Measurements from ENCODE around the gene NODAL.

The NODAL gene

GRCh38 chr10:70442332-70442988 lies 979 bp upstream of the NODAL start:
- Histone ChIP-seq H2AK5ac (ENCODE audit: low read depth, low read length) (no peak overlapping the region), H2AFZ (ENCODE audit: low read length) (no peak overlapping the region), H3K79me1 (ENCODE audit: low read depth, low read length) (no peaks in the 10 kb centered on the region), H3K4me3 (ENCODE audit: low read length in 2 of 2) (no peak overlapping the region), H3K4ac (ENCODE audit: low read length) (no peak overlapping the region), H3K9me3 (replicated peaks in 1 of 2; ENCODE audit: control insufficient read depth in 2 of 2, insufficient read depth in 1 of 2, low read depth in 1 of 2, low read length in 2 of 2) (peaks cover 0 to 4% of the 10 kb centered on the region in 2 donors), H3K9ac (ENCODE audit: low read depth, low read length, poor library complexity) (no peak overlapping the region), H3K27me3 (ENCODE audit: control insufficient read depth in 3 of 3, insufficient read depth in 3 of 3, low read depth in 1 of 3, low read length in 3 of 3) (peaks cover 18 to 69% (median 48%) of the 10 kb centered on the region in 3 experiments), H2BK120ac (ENCODE audit: low read depth, low read length) (no peak overlapping the region), H3K4me2 (ENCODE audit: insufficient read depth, low read length, poor library complexity, severe bottlenecking) (no peak overlapping the region), H3K18ac (ENCODE audit: low read length) (no peak overlapping the region), H2BK15ac (ENCODE audit: low read length) (no peak overlapping the region), H2BK12ac (ENCODE audit: low read length) (no peak overlapping the region), H2BK5ac (ENCODE audit: low read length) (no peak overlapping the region), H3K23ac (ENCODE audit: low read depth, low read length, poor library complexity) (peak overlapping the region; percentile 6), H3K27ac (replicated peaks; ENCODE audit: low read length) (no peak overlapping the region), H3K4me1 (ENCODE audit: control insufficient read depth in 2 of 2, insufficient read depth in 1 of 2, low read depth in 1 of 2, low read length in 2 of 2) (peaks cover 0 to 17% of the 10 kb centered on the region in 2 donors), H4K8ac (ENCODE audit: low read depth, low read length) (no peak overlapping the region), H3K36me3 (replicated peaks in 1 of 2; ENCODE audit: control insufficient read depth in 2 of 2, insufficient read depth in 2 of 2, low read length in 2 of 2) (no peaks in the 10 kb centered on the region), H3K14ac (ENCODE audit: low read length) (no peak overlapping the region), H4K91ac (ENCODE audit: low read depth, low read length, poor library complexity) (no peak overlapping the region)
- DNase-seq (ENCODE audit: low spot score), result no peak
- WGBS, 2 donors (ENCODE audit: extremely low coverage in 2 of 2, insufficient read length in 2 of 2, insufficient replicate concordance in 1 of 2), result no CpG with 5 or more reads among the region's 6 CpGs

DNA sequence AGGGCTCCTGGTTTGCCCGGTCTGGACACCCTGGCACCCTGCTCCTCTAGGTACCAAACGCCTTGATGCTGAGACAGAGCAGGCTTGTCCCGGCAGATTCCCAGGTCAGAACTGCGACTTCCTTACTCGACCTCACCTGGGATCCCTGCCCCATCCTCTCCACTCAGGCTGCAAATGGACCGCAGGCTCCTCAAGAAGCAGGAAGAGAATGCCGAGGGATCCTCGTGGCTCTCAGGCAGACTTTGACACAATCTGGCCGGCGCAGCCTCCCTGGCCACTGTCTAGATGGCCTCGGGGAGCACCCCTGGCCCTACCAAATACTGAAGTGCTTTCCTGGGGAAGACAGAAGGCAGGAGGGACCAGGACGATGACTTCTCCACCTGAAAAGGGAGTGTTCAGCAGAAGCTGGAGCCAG lies 421 bp upstream of the NODAL start:
- H2BK120ac ChIP-seq (ENCODE audit: low read depth, low read length), result no peak overlapping the region
- peaks cover 18 to 66% (median 48%) of the 10 kb centered on the region in 3 experiments for H3K27me3 ChIP-seq (ENCODE audit: control insufficient read depth in 3 of 3, insufficient read depth in 3 of 3, low read depth in 1 of 3, low read length in 3 of 3)
- peak overlapping the region; percentile 76 for H3K4me2 ChIP-seq (ENCODE audit: insufficient read depth, low read length, poor library complexity, severe bottlenecking)
- peaks cover 0 to 17% of the 10 kb centered on the region in 2 donors for H3K4me1 ChIP-seq (ENCODE audit: control insufficient read depth in 2 of 2, insufficient read depth in 1 of 2, low read depth in 1 of 2, low read length in 2 of 2)
- DNase-seq (ENCODE audit: low spot score), result no peak
- peak overlapping the region; percentile 100 for H3K23ac ChIP-seq (ENCODE audit: low read depth, low read length, poor library complexity)
- H3K9ac ChIP-seq (ENCODE audit: low read depth, low read length, poor library complexity), result no peak overlapping the region
- no peak overlapping the region for H2BK12ac ChIP-seq (ENCODE audit: low read length)
- H2AFZ ChIP-seq (ENCODE audit: low read length), result peak overlapping the region; percentile 42
- peak overlapping the region; percentile 20 for H2AK5ac ChIP-seq (ENCODE audit: low read depth, low read length)
- H2BK5ac ChIP-seq (ENCODE audit: low read length), result no peak overlapping the region
- H4K8ac ChIP-seq (ENCODE audit: low read depth, low read length), result no peak overlapping the region
- no peak overlapping the region for H3K14ac ChIP-seq (ENCODE audit: low read length)
- H3K36me3 ChIP-seq (replicated peaks in 1 of 2; ENCODE audit: control insufficient read depth in 2 of 2, insufficient read depth in 2 of 2, low read length in 2 of 2), result no peaks in the 10 kb centered on the region
- no peak overlapping the region for H3K4ac ChIP-seq (ENCODE audit: low read length)
- H4K91ac ChIP-seq (ENCODE audit: low read depth, low read length, poor library complexity), result no peak overlapping the region
- peaks cover 0 to 4% of the 10 kb centered on the region in 2 donors for H3K9me3 ChIP-seq (replicated peaks in 1 of 2; ENCODE audit: control insufficient read depth in 2 of 2, insufficient read depth in 1 of 2, low read depth in 1 of 2, low read length in 2 of 2)
- no peak overlapping the region for H2BK15ac ChIP-seq (ENCODE audit: low read length)
- no peak overlapping the region for H3K4me3 ChIP-seq (ENCODE audit: low read length in 2 of 2)
- whole genome bisulfite sequencing, 2 donors (ENCODE audit: extremely low coverage in 2 of 2, insufficient read length in 2 of 2, insufficient replicate concordance in 1 of 2), result no CpG with 5 or more reads among the region's 12 CpGs
- H3K79me1 ChIP-seq (ENCODE audit: low read depth, low read length), result no peaks in the 10 kb centered on the region
- peak overlapping the region; percentile 63 for H3K18ac ChIP-seq (ENCODE audit: low read length)
- H3K27ac ChIP-seq (replicated peaks; ENCODE audit: low read length), result no peak overlapping the region

DNA sequence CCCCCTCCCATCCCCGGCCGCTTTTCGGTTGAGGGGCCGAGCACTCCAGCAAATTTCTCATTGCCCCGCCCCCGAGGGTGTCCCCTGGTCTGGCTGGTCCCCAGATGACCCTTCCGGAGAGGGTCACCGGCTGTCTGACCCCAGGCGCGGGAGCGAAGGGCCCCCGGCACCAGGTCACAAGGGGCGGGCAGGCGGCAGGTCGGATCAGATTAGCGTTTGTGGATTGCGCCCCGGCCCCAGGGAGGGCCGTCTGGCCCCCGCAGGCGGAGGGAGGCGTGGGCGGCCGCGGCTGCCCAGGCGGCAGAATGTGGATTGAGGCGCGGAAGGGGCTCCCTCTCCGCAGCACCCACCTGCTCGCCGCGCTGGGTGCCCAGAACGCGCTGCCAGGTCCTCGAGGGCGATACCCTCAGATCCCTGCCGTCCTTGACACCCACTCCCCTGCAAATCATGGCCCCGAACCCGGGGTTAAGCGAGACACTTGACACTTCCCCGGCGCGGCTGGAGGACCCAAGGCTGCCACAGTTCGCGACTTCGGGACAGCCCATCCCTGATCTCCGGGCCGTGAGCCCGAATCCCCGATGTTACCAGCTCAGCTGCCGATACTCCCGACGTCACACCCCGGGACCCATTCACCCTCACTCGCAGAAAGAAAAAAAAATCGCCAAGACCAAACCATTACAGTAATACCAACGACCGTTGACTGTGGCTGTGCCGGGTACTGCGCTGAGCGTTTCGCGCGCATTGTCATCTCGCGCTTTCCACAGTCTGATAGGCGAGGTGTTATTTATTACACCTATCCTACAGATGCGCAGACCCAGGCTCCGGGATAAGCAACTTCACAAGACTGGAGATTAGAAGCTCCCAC lies 953 bp downstream of the NODAL start:
- H3K4me3 ChIP-seq (ENCODE audit: low read length in 2 of 2), result peak overlapping the region in 1 of 2 donors; percentile 69
- peak overlapping the region; percentile 76 for H3K4me2 ChIP-seq (ENCODE audit: insufficient read depth, low read length, poor library complexity, severe bottlenecking)
- peak overlapping the region; percentile 7 for H2BK120ac ChIP-seq (ENCODE audit: low read depth, low read length)
- H3K36me3 ChIP-seq (replicated peaks in 1 of 2; ENCODE audit: control insufficient read depth in 2 of 2, insufficient read depth in 2 of 2, low read length in 2 of 2), result peaks cover 0 to 3% of the 10 kb centered on the region in 2 donors
- H3K9ac ChIP-seq (ENCODE audit: low read depth, low read length, poor library complexity), result no peak overlapping the region
- H2AK5ac ChIP-seq (ENCODE audit: low read depth, low read length), result no peak overlapping the region
- H4K91ac ChIP-seq (ENCODE audit: low read depth, low read length, poor library complexity), result no peak overlapping the region
- H3K4ac ChIP-seq (ENCODE audit: low read length), result no peak overlapping the region
- H2AFZ ChIP-seq (ENCODE audit: low read length), result peak overlapping the region; percentile 46
- H2BK15ac ChIP-seq (ENCODE audit: low read length), result no peak overlapping the region
- H3K23ac ChIP-seq (ENCODE audit: low read depth, low read length, poor library complexity), result peak overlapping the region; percentile 100
- no peak overlapping the region for H2BK5ac ChIP-seq (ENCODE audit: low read length)
- H3K79me1 ChIP-seq (ENCODE audit: low read depth, low read length), result no peaks in the 10 kb centered on the region
- H3K14ac ChIP-seq (ENCODE audit: low read length), result no peak overlapping the region
- H3K27me3 ChIP-seq (ENCODE audit: control insufficient read depth in 3 of 3, insufficient read depth in 3 of 3, low read depth in 1 of 3, low read length in 3 of 3), result peaks cover 18 to 59% (median 48%) of the 10 kb centered on the region in 3 experiments
- peaks cover 0 to 17% of the 10 kb centered on the region in 2 donors for H3K4me1 ChIP-seq (ENCODE audit: control insufficient read depth in 2 of 2, insufficient read depth in 1 of 2, low read depth in 1 of 2, low read length in 2 of 2)
- no peak overlapping the region for H3K27ac ChIP-seq (replicated peaks; ENCODE audit: low read length)
- no CpG with 5 or more reads among the region's 69 CpGs for WGBS, 2 donors (ENCODE audit: extremely low coverage in 2 of 2, insufficient read length in 2 of 2, insufficient replicate concordance in 1 of 2)
- H2BK12ac ChIP-seq (ENCODE audit: low read length), result peak overlapping the region; percentile 46
- H3K9me3 ChIP-seq (replicated peaks in 1 of 2; ENCODE audit: control insufficient read depth in 2 of 2, insufficient read depth in 1 of 2, low read depth in 1 of 2, low read length in 2 of 2), result peaks cover 0 to 4% of the 10 kb centered on the region in 2 donors
- H3K18ac ChIP-seq (ENCODE audit: low read length), result peak overlapping the region; percentile 40
- no peak for DNase-seq (ENCODE audit: low spot score)
- no peak overlapping the region for H4K8ac ChIP-seq (ENCODE audit: low read depth, low read length)

GRCh38 chr10:70437721-70438120 lies 3.8 kb downstream of the NODAL start:
- no peak overlapping the region for H3K4me2 ChIP-seq (ENCODE audit: insufficient read depth, low read length, poor library complexity, severe bottlenecking)
- H4K8ac ChIP-seq (ENCODE audit: low read depth, low read length), result no peak overlapping the region
- H3K23ac ChIP-seq (ENCODE audit: low read depth, low read length, poor library complexity), result no peak overlapping the region
- no peak overlapping the region for H2BK12ac ChIP-seq (ENCODE audit: low read length)
- no peak overlapping the region for H2BK5ac ChIP-seq (ENCODE audit: low read length)
- H3K4me3 ChIP-seq (ENCODE audit: low read length in 2 of 2), result no peak overlapping the region
- H3K36me3 ChIP-seq (replicated peaks in 1 of 2; ENCODE audit: control insufficient read depth in 2 of 2, insufficient read depth in 2 of 2, low read length in 2 of 2), result peaks cover 5 to 12% of the 10 kb centered on the region in 2 donors
- H2AFZ ChIP-seq (ENCODE audit: low read length), result no peak overlapping the region
- H3K79me1 ChIP-seq (ENCODE audit: low read depth, low read length), result no peaks in the 10 kb centered on the region
- peaks cover 18 to 45% (median 42%) of the 10 kb centered on the region in 3 experiments for H3K27me3 ChIP-seq (ENCODE audit: control insufficient read depth in 3 of 3, insufficient read depth in 3 of 3, low read depth in 1 of 3, low read length in 3 of 3)
- no peak overlapping the region for H3K9ac ChIP-seq (ENCODE audit: low read depth, low read length, poor library complexity)
- H2BK120ac ChIP-seq (ENCODE audit: low read depth, low read length), result no peak overlapping the region
- H4K91ac ChIP-seq (ENCODE audit: low read depth, low read length, poor library complexity), result no peak overlapping the region
- no peak overlapping the region for H3K14ac ChIP-seq (ENCODE audit: low read length)
- no peak overlapping the region for H2BK15ac ChIP-seq (ENCODE audit: low read length)
- H3K4ac ChIP-seq (ENCODE audit: low read length), result no peak overlapping the region
- H3K4me1 ChIP-seq (ENCODE audit: control insufficient read depth in 2 of 2, insufficient read depth in 1 of 2, low read depth in 1 of 2, low read length in 2 of 2), result peaks cover 0 to 18% of the 10 kb centered on the region in 2 donors
- no CpG with 5 or more reads among the region's 5 CpGs for WGBS, 2 donors (ENCODE audit: extremely low coverage in 2 of 2, insufficient read length in 2 of 2, insufficient replicate concordance in 1 of 2)
- H2AK5ac ChIP-seq (ENCODE audit: low read depth, low read length), result no peak overlapping the region
- DNase-seq (ENCODE audit: low spot score), result no peak
- no peak overlapping the region for H3K18ac ChIP-seq (ENCODE audit: low read length)
- H3K9me3 ChIP-seq (replicated peaks in 1 of 2; ENCODE audit: control insufficient read depth in 2 of 2, insufficient read depth in 1 of 2, low read depth in 1 of 2, low read length in 2 of 2), result peaks cover 0 to 4% of the 10 kb centered on the region in 2 donors
- no peak overlapping the region for H3K27ac ChIP-seq (replicated peaks; ENCODE audit: low read length)

Data from neuronal stem cell (in vitro differentiated cells).